ENCODE measurements around the gene ATF2.
"Not testable (repeated sequence)": the region's sequence is repeated elsewhere in the genome, so short reads cannot be mapped to it uniquely, and the experiment has no call there.

ATF2 gene

DNA sequence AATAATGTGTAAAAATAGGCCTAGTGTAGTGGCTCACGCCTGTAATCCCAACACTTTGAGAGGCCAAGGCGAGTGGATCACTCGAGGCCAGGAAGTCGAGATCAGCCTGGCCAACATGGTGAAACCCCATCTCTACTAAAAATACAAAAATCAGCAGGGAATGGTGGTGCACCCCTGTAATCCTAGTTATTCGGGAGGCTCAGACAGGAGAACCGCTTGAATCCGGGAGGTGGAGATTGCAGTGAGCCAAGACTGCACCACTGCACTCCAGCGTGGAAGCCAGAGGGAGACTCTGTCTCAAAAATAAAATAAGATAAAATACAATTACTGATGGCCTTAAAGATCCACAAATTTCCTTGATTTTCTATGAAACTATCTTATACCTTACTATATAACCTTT is 3.8 kb downstream of the ATF2 start:
- ATAC-seq (no peak), DNase-seq (no peak)

DNA sequence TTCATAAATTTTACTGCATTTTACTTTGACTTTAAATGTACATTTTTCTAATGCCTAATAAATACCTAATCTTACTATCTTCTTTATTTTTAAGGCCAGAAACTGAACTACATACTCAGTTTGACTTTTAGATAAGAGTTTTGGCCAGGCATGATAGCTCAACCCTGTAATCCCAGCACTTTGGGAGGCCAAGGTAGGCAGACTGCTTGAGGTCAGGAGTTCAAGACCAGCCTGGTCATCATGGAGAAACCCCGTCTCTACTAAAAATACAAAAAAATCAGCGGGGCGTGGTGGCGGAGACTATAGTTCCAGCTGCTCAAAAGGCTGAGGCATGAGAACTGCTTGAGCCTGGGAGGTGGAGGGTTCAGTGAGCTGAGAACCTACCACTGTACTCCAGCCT is 9.1 kb downstream of the ATF2 start:
- ATAC-seq (no peak), DNase-seq (no peak)

- ATAC-seq (no peak), DNase-seq (no peak)
Observed at GRCh38 chr2:175156534-175156933, 11.5 kb downstream of the ATF2 start.

- DNase-seq (no peak), ATAC-seq (peak; percentile 93)
Observed at GRCh38 chr2:175154661-175155082, 13.3 kb downstream of the ATF2 start.

DNA sequence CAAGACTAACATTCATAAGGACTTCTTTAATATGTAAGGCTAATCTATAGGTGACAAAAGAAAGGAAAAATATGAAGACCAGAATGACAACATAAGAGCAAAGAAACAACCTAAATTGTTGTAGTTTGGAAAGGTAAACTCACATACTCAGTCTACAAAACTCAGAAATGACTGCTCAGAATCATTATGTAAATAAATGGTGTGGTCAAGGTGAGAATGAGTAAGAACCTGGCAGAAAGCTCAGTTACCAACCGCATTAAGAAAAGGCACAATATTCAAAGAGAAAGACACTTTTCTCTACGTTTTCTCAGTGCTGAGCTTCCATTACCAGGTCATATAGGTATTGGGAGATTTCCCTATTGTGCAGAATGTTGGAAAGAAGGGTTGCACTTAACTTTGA is 15.8 kb downstream of the ATF2 start:
- DNase-seq (no peak), ATAC-seq (peak; percentile 62)

DNA sequence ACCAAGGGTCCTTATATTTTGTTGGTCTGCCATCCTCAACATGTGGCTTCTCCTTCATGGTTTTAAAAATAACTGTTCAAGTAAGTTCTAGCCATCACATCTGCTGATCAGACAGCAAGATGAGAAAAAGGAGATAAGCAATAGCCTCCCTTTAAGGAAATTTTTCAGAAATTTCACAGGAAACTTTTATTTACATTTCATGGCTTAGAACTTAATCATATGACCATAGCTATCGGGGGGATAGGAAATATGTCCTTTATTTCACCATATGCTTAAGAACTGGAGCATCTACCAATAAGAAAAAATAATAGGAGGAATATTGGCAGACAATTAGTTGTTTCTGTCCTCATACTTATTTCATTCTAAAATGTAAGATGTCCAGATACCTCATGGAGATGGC is 16.2 kb downstream of the ATF2 start:
- no peak for DNase-seq
- ATAC-seq = no peak

GRCh38 chr2:175147186-175147585 is 20.8 kb downstream of the ATF2 start:
- no peak for ATAC-seq
- DNase-seq = no peak

- ATAC-seq (no peak), DNase-seq (no peak)
Observed at GRCh38 chr2:175143678-175144077, 24.3 kb downstream of the ATF2 start.

DNA sequence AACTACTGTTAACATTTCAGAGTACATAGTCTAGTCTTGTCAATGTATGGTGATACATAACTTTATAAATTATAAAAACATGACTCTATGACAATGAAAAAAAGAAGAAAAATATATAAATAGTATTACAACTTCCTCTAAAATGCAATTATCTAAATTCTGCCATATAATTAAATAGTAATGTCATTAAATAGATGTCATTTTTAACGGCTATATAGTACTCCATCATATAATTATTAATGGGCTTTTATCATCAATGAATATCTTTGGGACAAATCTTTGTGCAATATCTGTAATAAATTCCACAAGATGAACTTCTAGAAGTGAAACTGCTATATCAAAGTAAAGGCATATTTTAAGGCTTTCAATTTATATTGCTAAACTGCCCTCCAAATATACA is 24.8 kb downstream of the ATF2 start:
- no peak for ATAC-seq
- DNase-seq = no peak

GRCh38 chr2:175140332-175140731 is 27.7 kb downstream of the ATF2 start:
- ATAC-seq (no peak), DNase-seq (no peak)

GRCh38 chr2:175137793-175138192 is 30.2 kb downstream of the ATF2 start:
- DNase-seq (no peak), ATAC-seq (no peak)

DNA sequence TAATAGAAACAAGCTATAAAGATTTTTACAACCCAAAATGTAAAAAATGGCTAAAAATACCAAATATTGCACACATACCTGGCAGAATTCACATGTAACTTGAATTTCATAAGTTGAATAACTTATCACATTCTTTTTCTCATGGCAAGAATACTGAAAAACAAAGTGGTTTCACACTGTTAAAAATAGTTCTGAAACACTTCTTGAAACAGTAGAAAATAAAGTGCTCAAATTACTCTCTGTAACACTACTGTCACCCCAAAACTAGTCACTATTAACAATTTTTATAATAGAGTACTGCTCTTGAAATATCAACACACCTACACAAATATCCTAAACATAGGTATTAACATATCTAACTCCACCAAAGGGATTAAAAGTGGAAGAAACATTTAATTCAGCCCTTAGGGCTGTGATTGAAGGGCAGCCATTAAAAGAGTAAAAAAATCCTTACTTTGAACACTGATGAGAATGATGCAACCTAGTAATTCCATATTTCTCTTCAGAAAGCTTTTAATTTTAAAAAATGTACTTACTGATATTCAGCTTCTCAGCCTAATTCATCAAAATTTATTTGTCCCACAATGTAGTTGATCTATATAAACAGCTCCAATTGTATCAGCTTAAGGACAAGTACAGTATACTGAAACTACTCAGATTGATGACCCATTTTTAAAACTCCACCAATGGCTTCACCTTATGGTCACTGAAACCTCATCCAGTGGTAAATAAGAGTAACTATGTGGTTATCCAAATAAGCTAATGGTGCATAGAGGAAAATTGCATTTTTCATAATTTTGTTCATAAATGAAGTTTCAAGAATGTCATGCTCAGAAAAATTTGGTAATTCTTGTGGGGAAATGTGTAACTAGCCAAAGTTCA is 31.4 kb downstream of the ATF2 start:
- no peak for DNase-seq
- no peak for ATAC-seq

DNA sequence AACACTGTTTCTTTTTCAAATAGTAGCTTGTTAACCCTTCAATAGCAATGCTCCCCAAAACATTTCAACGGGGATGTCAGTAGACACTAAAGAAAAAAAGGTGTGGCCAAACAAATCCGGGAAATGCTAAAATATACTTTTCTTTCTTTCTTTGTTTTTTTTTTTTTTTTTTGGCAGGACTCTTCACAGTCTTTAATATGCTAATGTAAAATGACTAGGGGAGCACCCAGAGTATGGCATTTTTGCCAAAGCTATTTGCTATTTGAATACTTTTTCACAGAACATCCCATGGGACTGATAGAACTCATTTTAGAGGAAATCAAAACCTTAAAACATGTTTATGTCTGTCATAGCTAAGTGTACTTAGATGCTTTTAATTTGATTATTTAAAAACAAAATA is 32.1 kb downstream of the ATF2 start:
- ATAC-seq = no peak
- DNase-seq = no peak

DNA sequence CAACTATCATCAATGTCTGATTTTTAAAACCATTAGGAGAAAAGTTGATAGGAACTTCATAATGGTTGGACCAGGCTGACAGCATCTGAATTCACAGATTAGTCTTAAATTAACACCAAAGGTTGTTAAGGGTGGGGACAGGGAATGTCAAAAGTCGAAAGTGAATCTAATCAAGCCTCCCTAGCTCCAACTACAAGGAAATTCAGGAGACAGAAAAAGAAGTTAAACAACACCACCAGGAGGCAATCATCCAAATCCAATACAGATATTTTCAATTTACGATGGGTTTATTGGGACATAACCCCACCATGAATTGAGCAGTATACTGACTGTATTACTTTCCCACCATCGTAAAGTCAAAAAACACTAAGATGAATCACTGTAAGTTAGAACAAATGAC is 32.8 kb downstream of the ATF2 start:
- DNase-seq (no peak), ATAC-seq (no peak)

GRCh38 chr2:175131252-175131651 is 36.8 kb downstream of the ATF2 start:
- ATAC-seq = no peak

GRCh38 chr2:175126661-175127060 is 41.3 kb downstream of the ATF2 start:
- DNase-seq (no peak), ATAC-seq (no peak)

More at GRCh38 chr2:175131252-175131651, 36.8 kb downstream of the ATF2 start:
- no peak for DNase-seq

DNA sequence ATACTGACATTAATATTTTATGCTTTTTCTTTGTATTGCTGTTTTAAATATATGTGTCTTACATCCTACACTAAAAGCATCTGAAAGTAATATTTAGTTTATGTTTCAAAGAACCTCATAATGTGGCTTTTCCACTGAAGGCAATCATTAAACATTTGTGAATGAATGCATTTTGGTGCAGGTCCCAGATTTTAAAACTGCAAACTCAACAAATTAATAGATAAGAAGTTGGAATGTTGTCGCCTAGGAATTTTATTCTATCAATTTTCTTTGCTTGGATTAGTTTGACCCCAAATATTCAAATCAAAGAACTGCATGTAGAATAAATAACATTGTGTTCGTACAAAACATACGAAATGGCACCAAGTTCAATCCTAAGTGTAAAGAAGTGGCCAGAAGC is 44.7 kb downstream of the ATF2 start:
- no peak for ATAC-seq
- no peak for DNase-seq

DNA sequence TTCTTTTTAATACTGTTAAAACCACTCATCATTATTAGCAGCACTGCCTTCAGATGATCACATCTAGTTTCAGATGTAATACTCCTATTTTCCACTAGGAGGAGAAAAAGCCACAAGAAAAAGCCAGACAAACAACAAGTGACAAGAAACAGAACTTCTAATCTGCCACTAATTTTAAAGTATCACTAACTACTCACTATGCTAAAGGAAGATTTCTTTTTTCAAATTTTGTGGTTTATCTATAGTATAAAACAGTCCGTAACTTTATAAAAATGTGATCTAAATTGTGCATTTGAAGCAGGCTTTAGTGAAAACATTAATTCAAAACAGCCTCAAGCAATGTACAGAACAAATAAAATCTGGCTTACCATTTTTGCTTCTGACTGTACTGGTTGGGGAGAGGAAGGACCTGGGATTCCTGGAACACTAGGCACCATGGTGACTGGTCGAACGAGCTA is 56.8 kb downstream of the ATF2 start:
- ATAC-seq = no peak
- no peak for DNase-seq

- not testable (repeated sequence) for DNase-seq, ATAC-seq
Observed at GRCh38 chr2:175108091-175108490, 59.9 kb downstream of the ATF2 start.

DNA sequence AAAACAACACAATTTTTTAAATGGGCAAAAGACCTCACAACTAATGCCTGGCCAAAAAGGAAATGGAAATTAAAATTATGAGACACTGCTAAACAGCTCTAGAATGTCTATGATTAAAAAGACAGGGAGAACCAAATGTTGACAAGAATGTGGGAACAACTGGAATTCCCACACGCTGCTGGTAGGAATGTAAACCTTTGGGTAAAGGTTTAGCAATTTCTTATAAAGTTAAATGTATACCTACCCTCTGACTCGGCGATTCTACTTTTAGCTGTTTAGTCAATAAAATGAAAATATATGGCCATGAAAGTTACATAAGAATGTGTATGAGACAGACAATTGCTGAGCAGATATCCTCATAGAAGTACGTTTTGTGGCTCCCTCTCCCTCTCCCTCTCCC is 60.9 kb downstream of the ATF2 start:
- no peak for ATAC-seq
- DNase-seq = no peak

DNA sequence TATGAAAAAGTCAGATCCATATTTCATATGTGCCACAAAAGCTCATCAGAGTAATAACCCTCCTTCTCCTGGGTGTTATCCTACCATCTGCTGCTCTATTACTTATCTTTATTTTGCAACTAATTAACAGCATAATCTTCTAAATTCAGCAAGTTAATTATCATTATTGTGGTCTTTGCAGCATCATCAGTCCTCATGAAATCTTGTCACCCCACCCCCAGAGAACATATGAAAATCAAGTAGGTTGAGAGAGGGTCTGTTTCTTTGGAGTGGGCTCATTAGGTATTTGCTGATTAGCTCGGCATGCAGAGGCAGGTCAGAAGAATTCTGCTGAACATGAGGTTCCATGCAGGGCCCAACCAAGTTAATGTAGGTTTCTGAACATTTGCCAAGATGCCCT is 64.8 kb downstream of the ATF2 start:
- ATAC-seq = no peak
- no peak for DNase-seq

GRCh38 chr2:175101514-175101913 is 66.5 kb downstream of the ATF2 start:
- DNase-seq = no peak
- no peak for ATAC-seq

DNA sequence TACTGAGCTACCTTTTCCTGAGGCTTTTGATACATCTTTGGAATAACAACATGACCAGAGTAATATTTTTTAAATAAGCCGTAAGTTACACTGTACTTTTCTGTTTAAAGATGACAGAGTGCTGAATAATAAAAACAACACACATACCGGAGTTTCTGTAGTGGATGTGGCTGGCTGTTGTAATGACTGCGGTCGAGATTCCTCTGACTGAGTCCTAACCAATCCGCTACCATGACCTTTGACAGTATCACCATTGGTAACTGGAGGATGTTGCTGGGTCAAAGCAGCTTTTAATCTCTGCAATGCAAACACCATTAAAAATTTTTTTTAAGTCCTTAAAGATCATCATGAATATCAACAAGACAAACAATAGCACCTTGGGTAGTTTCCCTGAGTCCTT is 70.7 kb downstream of the ATF2 start:
- DNase-seq (no peak), ATAC-seq (no peak)

GRCh38 chr2:175084117-175084516 is 83.9 kb downstream of the ATF2 start:
- DNase-seq, ATAC-seq: not testable (repeated sequence)
